Measurements from ENCODE around the gene CACNA1C. TPM values are rescaled to one million over a fixed set of nuclear protein-coding genes. Genes with fewer than 3 reads are reported as not detected.

The CACNA1C gene
- total and polyA plus RNA-seq, 2 donors: 0.71 TPM

DNA sequence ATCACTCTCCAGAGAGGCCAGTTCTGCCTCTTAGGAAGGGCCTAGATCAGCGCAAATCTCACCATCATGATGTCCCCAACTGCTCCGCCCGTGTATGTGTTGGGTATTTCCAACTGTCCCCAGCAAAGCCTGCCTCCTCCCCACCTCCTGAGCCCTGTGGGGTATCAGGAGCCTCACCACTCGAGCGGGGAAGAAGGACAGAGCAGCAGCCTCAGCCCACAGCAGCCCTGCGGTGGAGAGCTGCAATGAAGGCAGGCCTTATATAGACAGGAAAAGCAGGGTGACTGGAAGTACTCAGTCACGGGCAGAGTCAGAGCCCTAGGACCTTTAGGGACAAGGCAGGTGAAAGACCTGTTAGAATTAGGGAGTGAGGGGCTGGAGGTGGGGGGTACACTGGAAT is 358.2 kb downstream of the CACNA1C start:
- H3K4me1 ChIP-seq (ENCODE audit: control insufficient read depth in 2 of 2, insufficient read depth in 2 of 2, low read length in 2 of 2): no peaks in the 10 kb centered on the region
- no peak for DNase-seq (ENCODE audit: low read depth in 6 of 9, low spot score in 9 of 9)
- no peak overlapping the region for H3K4me3 ChIP-seq (ENCODE audit: low read length in 2 of 2)
- no peak overlapping the region for H3K27ac ChIP-seq (ENCODE audit: low read depth in 1 of 2, low read length in 1 of 2)
- no peaks in the 10 kb centered on the region for H3K27me3 ChIP-seq (ENCODE audit: control insufficient read depth in 2 of 2, insufficient read depth in 1 of 2, low read length in 1 of 2)
- no peaks in the 10 kb centered on the region for H3K36me3 ChIP-seq (ENCODE audit: control insufficient read depth in 2 of 2, insufficient read depth in 2 of 2, low read length in 1 of 2)
- 95% methylated on average over 7 of the region's 7 CpGs for WGBS
- no peaks in the 10 kb centered on the region for H3K9me3 ChIP-seq (ENCODE audit: control insufficient read depth in 2 of 2, insufficient read depth in 1 of 2, low read length in 1 of 2)

DNA sequence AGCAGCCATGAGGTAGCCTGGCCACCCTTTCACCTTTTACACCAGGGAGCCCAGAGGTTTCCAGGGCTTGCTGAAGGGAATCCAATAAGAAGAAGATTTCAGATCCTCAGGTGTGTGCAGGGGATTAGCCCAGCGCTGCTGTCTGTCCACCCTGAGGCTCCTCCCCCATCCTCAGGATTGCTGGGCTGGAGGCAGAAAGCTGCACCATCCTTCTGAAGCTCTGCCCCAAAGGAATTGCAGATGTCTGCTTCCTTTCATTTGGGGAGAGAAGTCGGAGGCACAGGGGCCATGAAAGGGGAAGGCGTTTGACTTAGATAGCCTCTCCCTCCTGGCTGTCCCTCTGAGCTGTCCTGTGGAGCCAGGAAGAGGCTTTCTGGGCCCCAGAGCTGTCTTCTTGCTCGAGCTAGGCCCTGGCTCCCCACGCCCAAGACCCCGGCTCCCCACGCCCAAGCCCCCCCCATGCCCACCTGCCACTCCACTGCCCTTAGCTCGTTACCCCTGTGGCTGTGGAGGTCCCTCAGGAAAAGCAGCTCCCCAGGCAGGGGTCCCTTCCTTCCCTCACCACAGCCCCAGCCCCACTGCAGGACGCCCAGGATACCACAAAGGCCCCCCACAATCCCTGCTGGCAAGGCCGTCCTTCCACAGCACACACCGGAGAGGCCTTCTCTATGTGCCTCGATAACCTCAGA is 359.0 kb downstream of the CACNA1C start:
- WGBS: 92% methylated on average over 12 of the region's 12 CpGs
- no peaks in the 10 kb centered on the region for H3K36me3 ChIP-seq (ENCODE audit: control insufficient read depth in 2 of 2, insufficient read depth in 2 of 2, low read length in 1 of 2)
- H3K4me1 ChIP-seq (ENCODE audit: control insufficient read depth in 2 of 2, insufficient read depth in 2 of 2, low read length in 2 of 2): no peaks in the 10 kb centered on the region
- no peak overlapping the region for H3K4me3 ChIP-seq (ENCODE audit: low read length in 2 of 2)
- DNase-seq (ENCODE audit: low read depth in 6 of 9, low spot score in 9 of 9): no peak
- no peaks in the 10 kb centered on the region for H3K9me3 ChIP-seq (ENCODE audit: control insufficient read depth in 2 of 2, insufficient read depth in 1 of 2, low read length in 1 of 2)
- no peak overlapping the region for H3K27ac ChIP-seq (ENCODE audit: low read depth in 1 of 2, low read length in 1 of 2)
- H3K27me3 ChIP-seq (ENCODE audit: control insufficient read depth in 2 of 2, insufficient read depth in 1 of 2, low read length in 1 of 2): no peaks in the 10 kb centered on the region

DNA sequence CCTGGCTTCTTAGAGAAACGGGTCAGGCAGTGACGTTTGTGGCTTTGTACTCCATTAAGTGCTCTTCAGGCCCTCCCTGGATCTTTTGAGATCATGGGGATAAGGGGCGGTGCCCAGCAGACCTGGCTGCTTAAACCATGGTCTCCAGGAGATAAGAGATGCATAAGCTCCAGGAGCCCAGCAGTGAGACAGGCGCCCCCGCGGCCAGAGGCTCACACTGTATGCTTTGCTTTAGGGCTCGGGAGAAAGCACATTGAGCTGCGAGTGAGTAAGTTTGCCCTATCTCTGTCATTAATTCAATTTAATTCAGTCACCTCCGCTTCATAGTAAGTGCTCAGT is 359.5 kb downstream of the CACNA1C start:
- Histone ChIP-seq H3K27me3 (ENCODE audit: control insufficient read depth in 2 of 2, insufficient read depth in 1 of 2, low read length in 1 of 2) (no peaks in the 10 kb centered on the region), H3K4me3 (ENCODE audit: low read length in 2 of 2) (no peak overlapping the region), H3K27ac (ENCODE audit: low read depth in 1 of 2, low read length in 1 of 2) (no peak overlapping the region), H3K36me3 (ENCODE audit: control insufficient read depth in 2 of 2, insufficient read depth in 2 of 2, low read length in 1 of 2) (no peaks in the 10 kb centered on the region), H3K4me1 (ENCODE audit: control insufficient read depth in 2 of 2, insufficient read depth in 2 of 2, low read length in 2 of 2) (no peaks in the 10 kb centered on the region), H3K9me3 (ENCODE audit: control insufficient read depth in 2 of 2, insufficient read depth in 1 of 2, low read length in 1 of 2) (no peaks in the 10 kb centered on the region)
- no peak for DNase-seq (ENCODE audit: low read depth in 6 of 9, low spot score in 9 of 9)
- WGBS: 96% methylated on average over 9 of the region's 9 CpGs

DNA sequence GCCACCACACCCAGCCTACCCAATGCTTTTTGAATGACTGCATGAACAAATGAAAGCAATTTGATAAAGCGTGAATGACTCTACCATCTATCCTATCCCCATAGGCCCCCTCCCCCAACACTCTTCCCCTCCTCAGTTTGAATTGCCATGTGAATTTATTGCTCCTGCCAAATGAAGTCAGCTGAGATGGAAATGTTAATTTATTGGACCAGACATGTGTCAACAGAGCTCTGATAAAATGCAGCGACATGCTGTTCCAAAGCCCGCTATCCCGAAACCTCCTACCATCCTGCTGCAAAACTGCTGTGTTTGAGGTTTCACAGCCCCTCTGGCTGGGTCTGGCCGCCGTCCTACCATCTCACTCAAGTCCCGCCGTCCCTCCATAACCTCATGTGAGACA is 360.5 kb downstream of the CACNA1C start:
- no peak overlapping the region for H3K4me3 ChIP-seq (ENCODE audit: low read length in 2 of 2)
- WGBS: 98% methylated on average over 8 of the region's 8 CpGs
- no peaks in the 10 kb centered on the region for H3K9me3 ChIP-seq (ENCODE audit: control insufficient read depth in 2 of 2, insufficient read depth in 1 of 2, low read length in 1 of 2)
- H3K27me3 ChIP-seq (ENCODE audit: control insufficient read depth in 2 of 2, insufficient read depth in 1 of 2, low read length in 1 of 2): no peaks in the 10 kb centered on the region
- DNase-seq (ENCODE audit: low read depth in 6 of 9, low spot score in 9 of 9): no peak
- no peaks in the 10 kb centered on the region for H3K4me1 ChIP-seq (ENCODE audit: control insufficient read depth in 2 of 2, insufficient read depth in 2 of 2, low read length in 2 of 2)
- no peak overlapping the region for H3K27ac ChIP-seq (ENCODE audit: low read depth in 1 of 2, low read length in 1 of 2)
- H3K36me3 ChIP-seq (ENCODE audit: control insufficient read depth in 2 of 2, insufficient read depth in 2 of 2, low read length in 1 of 2): no peaks in the 10 kb centered on the region

DNA sequence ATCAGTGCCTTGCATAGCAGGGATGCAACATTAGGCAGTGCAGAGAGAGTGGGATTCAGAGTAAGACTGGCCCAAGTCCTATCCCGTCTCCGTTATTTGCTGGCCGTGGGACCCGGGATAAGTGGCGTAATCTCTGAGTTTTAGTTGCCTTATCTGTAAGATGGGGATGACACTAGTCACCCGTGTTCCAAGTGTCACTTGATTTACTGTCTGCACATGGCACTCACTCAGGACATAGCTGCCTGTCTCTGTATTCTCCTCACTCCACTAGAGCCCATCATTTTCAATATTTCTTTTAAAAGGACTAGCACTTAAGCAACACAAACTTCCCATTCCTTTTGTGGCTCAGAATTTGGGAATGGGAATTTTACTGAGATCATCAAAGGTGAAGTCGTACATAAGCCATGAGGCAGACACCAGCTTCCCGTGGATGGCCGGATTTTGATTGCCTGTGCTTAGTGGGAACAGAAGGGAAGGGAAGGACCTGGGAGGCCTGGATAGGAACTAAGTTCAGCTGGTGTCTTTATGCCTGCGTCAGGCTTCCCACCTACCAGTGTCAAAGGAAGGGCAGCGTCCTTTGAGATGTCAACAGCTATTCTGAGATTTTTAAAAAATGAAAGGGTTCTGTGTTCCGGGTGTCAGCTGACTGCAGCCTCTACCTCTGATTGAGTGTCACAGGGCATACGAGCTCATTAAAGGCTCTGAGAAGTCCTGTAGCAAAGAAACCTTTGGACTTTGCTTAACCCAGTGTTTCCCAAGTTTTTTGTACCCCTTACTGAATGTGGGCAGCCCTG is 361.4 kb downstream of the CACNA1C start:
- Histone ChIP-seq H3K4me1 (ENCODE audit: control insufficient read depth in 2 of 2, insufficient read depth in 2 of 2, low read length in 2 of 2) (no peaks in the 10 kb centered on the region), H3K27ac (ENCODE audit: low read depth in 1 of 2, low read length in 1 of 2) (no peak overlapping the region), H3K36me3 (ENCODE audit: control insufficient read depth in 2 of 2, insufficient read depth in 2 of 2, low read length in 1 of 2) (no peaks in the 10 kb centered on the region), H3K4me3 (ENCODE audit: low read length in 2 of 2) (no peak overlapping the region), H3K27me3 (ENCODE audit: control insufficient read depth in 2 of 2, insufficient read depth in 1 of 2, low read length in 1 of 2) (no peaks in the 10 kb centered on the region), H3K9me3 (ENCODE audit: control insufficient read depth in 2 of 2, insufficient read depth in 1 of 2, low read length in 1 of 2) (no peaks in the 10 kb centered on the region)
- WGBS: 89% methylated on average over 13 of the region's 13 CpGs
- no peak for DNase-seq (ENCODE audit: low read depth in 6 of 9, low spot score in 9 of 9)

DNA sequence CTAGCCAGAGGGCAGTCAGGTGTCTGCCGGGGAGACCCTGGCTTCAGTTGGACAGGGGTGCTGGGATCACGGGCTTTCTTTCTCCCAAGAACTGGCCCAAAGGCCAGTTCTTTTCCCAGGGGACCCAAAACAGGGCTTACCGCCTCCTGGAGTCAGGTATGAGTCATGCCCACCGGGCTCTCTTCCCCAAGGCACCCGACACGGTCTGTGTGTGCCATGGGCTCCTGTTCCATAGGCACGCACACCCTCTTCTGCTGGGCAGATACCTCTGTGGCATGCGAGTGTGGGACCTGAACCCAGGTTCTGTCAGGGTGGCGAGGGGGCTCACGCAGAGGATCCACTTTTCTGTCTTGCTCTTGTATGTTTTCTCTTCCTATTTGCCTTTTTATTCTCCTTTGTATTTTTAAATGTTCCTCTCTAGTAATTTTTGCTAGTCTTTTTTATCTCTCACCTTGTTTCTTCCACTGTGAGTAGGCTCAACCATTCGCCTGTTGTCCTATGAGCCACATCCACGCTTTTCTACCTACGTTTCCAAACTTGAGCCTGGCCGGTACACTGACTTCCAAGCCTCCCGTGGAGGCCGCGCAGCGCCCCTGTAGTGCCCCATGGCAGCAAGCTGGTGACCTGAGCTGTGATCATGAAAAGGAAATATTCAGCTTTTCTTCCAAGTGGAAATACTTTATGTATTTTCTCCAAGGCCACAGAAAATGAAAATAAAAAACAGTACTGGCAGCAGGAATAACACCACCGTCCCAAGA is 362.2 kb downstream of the CACNA1C start:
- WGBS: 96% methylated on average over 19 of the region's 19 CpGs
- Histone ChIP-seq H3K36me3 (ENCODE audit: control insufficient read depth in 2 of 2, insufficient read depth in 2 of 2, low read length in 1 of 2) (no peaks in the 10 kb centered on the region), H3K27me3 (ENCODE audit: control insufficient read depth in 2 of 2, insufficient read depth in 1 of 2, low read length in 1 of 2) (no peaks in the 10 kb centered on the region), H3K27ac (ENCODE audit: low read depth in 1 of 2, low read length in 1 of 2) (no peak overlapping the region), H3K4me1 (ENCODE audit: control insufficient read depth in 2 of 2, insufficient read depth in 2 of 2, low read length in 2 of 2) (no peaks in the 10 kb centered on the region), H3K9me3 (ENCODE audit: control insufficient read depth in 2 of 2, insufficient read depth in 1 of 2, low read length in 1 of 2) (no peaks in the 10 kb centered on the region), H3K4me3 (ENCODE audit: low read length in 2 of 2) (no peak overlapping the region)
- no peak for DNase-seq (ENCODE audit: low read depth in 6 of 9, low spot score in 9 of 9)

DNA sequence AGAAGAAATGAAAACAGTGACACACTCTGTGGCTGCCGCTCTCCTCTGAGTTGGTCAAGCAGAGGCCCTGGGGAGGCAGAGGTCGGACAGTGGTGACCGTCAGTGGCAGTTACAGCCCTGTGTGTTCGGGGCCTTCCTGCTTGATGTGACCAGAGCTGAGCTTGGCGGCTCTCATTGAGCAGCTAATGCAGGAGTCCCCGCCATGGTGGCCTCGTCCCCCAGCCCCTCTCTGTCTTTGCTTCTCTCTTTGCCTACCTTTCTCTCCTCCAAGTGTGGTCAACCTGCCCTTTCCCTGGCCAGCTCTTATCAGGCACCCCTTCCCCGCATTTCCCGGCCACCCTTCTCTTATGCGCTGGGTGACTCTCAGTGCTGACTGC is 362.8 kb downstream of the CACNA1C start:
- Histone ChIP-seq H3K4me1 (ENCODE audit: control insufficient read depth in 2 of 2, insufficient read depth in 2 of 2, low read length in 2 of 2) (no peaks in the 10 kb centered on the region), H3K36me3 (ENCODE audit: control insufficient read depth in 2 of 2, insufficient read depth in 2 of 2, low read length in 1 of 2) (no peaks in the 10 kb centered on the region), H3K9me3 (ENCODE audit: control insufficient read depth in 2 of 2, insufficient read depth in 1 of 2, low read length in 1 of 2) (no peaks in the 10 kb centered on the region), H3K4me3 (ENCODE audit: low read length in 2 of 2) (no peak overlapping the region), H3K27ac (ENCODE audit: low read depth in 1 of 2, low read length in 1 of 2) (no peak overlapping the region), H3K27me3 (ENCODE audit: control insufficient read depth in 2 of 2, insufficient read depth in 1 of 2, low read length in 1 of 2) (no peaks in the 10 kb centered on the region)
- DNase-seq (ENCODE audit: low read depth in 6 of 9, low spot score in 9 of 9): no peak
- WGBS: 97% methylated on average over 10 of the region's 10 CpGs

DNA sequence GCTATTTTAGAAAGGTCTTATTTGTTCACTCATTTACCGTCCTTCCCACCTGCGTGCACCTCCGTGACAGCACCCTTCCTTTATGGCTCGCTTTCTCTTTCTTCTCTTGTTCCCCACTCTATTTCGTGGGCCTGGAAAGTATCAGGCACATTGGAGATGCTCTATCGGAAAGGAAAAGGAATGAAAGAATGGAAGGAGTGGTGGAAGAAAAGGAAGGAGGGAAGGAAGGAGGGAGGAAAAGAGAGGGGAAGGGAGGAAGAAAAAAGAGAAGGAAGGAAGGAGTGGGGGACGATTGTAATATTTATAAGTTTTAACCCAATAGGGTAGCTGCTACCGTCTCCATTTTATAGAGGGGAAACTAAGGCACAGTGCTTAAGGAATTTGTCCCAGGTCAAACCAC is 363.4 kb downstream of the CACNA1C start:
- Histone ChIP-seq H3K27me3 (ENCODE audit: control insufficient read depth in 2 of 2, insufficient read depth in 1 of 2, low read length in 1 of 2) (no peaks in the 10 kb centered on the region), H3K9me3 (ENCODE audit: control insufficient read depth in 2 of 2, insufficient read depth in 1 of 2, low read length in 1 of 2) (no peaks in the 10 kb centered on the region), H3K4me1 (ENCODE audit: control insufficient read depth in 2 of 2, insufficient read depth in 2 of 2, low read length in 2 of 2) (no peaks in the 10 kb centered on the region), H3K36me3 (ENCODE audit: control insufficient read depth in 2 of 2, insufficient read depth in 2 of 2, low read length in 1 of 2) (no peaks in the 10 kb centered on the region), H3K27ac (ENCODE audit: low read depth in 1 of 2, low read length in 1 of 2) (no peak overlapping the region), H3K4me3 (ENCODE audit: low read length in 2 of 2) (no peak overlapping the region)
- DNase-seq (ENCODE audit: low read depth in 6 of 9, low spot score in 9 of 9): no peak
- WGBS: 96% methylated on average over 8 of the region's 8 CpGs

DNA sequence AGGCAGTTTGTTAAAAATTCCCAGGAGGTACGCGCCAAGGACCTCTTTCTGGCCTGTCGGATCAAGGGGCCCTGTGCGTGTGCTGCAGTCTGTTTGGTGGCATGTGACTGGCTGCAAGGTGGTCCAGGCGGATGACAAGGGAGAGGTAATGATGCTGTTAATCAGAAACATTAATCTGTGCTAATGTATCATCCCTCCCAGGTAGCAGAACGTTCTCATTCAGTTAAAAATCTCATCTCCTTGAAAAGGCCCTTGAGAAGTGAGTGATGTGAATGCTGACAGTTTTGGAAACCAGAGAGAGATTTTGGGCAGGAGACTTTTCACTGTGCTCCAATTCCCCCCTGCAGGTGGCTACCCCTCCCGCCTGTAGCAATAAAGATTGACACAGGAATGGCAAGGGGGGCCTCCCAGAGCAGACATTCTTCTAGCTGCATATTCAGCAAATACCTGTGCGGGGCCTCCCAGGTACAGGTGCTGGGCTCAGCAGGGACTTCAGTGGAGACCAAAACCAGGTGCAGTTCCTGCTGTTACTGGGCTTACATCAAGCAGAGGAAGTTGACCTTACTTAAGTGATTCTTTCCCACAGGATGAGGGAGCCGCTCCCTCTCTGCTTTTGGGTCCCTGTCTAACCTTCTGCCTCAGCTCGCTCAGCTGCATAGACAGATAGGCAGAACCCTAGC is 364.8 kb downstream of the CACNA1C start:
- Histone ChIP-seq H3K9me3 (ENCODE audit: control insufficient read depth in 2 of 2, insufficient read depth in 1 of 2, low read length in 1 of 2) (no peaks in the 10 kb centered on the region), H3K4me1 (ENCODE audit: control insufficient read depth in 2 of 2, insufficient read depth in 2 of 2, low read length in 2 of 2) (no peaks in the 10 kb centered on the region), H3K27me3 (ENCODE audit: control insufficient read depth in 2 of 2, insufficient read depth in 1 of 2, low read length in 1 of 2) (no peaks in the 10 kb centered on the region), H3K4me3 (ENCODE audit: low read length in 2 of 2) (no peak overlapping the region), H3K27ac (ENCODE audit: low read depth in 1 of 2, low read length in 1 of 2) (no peak overlapping the region), H3K36me3 (ENCODE audit: control insufficient read depth in 2 of 2, insufficient read depth in 2 of 2, low read length in 1 of 2) (no peaks in the 10 kb centered on the region)
- DNase-seq (ENCODE audit: low read depth in 6 of 9, low spot score in 9 of 9): no peak
- 92% methylated on average over 10 of the region's 10 CpGs for WGBS

All from thymus (tissue), 11 donors.